Smooth muscle cell (in vitro differentiated cells): Measurements from ENCODE around the gene DLGAP1. TPM values are rescaled to one million over a fixed set of nuclear protein-coding genes. Genes with fewer than 3 reads are reported as not detected.

ENCODE experiments used
- DNase-seq: peaks from one replicate; lab custom pipeline; 2025; ENCODE audit not compliant: unreplicated experiment; lab: John Stamatoyannopoulos, UW
- H2AFZ ChIP-seq: fragments of 200-600 bp; sonication (generic); 2 replicates; pipeline ENCODE4 v1.6.0; 2016; ENCODE audit warnings: antibody characterized with exemption, low read depth, mild to moderate bottlenecking
- H3F3A ChIP-seq: fragments of 200-600 bp; sonication (generic); 2 replicates; pipeline ENCODE4 v1.6.0; 2017; ENCODE audit warnings: antibody characterized with exemption, low read depth
- H3K27ac ChIP-seq: fragments of 200-600 bp; sonication (generic); 2 replicates; pipeline ENCODE4 v1.5.1; 2016; ENCODE audit warnings: low read depth, mild to moderate bottlenecking
- H3K27me3 ChIP-seq: fragments of 200-600 bp; sonication (generic); 2 replicates; pipeline ENCODE4 v1.6.1; 2016; ENCODE audit warnings: low read depth, mild to moderate bottlenecking
- H3K36me3 ChIP-seq: fragments of 200-600 bp; sonication (generic); 2 replicates; pipeline ENCODE4 v1.5.1; 2016; ENCODE audit warnings: low read depth
- H3K4me1 ChIP-seq: fragments of 200-600 bp; sonication (generic); 2 replicates; pipeline ENCODE4 v1.5.1; 2016; ENCODE audit warnings: low read depth
- H3K4me2 ChIP-seq: fragments of 200-600 bp; sonication (generic); 2 replicates; pipeline ENCODE4 v1.6.0; 2016; ENCODE audit warnings: mild to moderate bottlenecking
- H3K4me3 ChIP-seq: fragments of 200-600 bp; sonication (generic); 2 replicates; pipeline ENCODE4 v1.5.1; 2016; ENCODE audit warnings: mild to moderate bottlenecking
- H3K79me2 ChIP-seq: fragments of 200-600 bp; sonication (generic); 2 replicates; pipeline ENCODE4 v1.6.0; 2016; ENCODE audit warnings: low read depth, mild to moderate bottlenecking
- H3K9ac ChIP-seq: fragments of 200-600 bp; sonication (generic); 2 replicates; pipeline ENCODE4 v1.6.0; 2016; ENCODE audit warnings: low read depth
- H3K9me3 ChIP-seq: fragments of 200-600 bp; sonication (generic); replicated peaks from 2 replicates; pipeline ENCODE4 v1.5.1; 2016; ENCODE audit warnings: low read depth
- H4K20me1 ChIP-seq: fragments of 200-600 bp; sonication (generic); 2 replicates; pipeline ENCODE4 v1.6.0; 2016; ENCODE audit warnings: low read depth
- WGBS: methylation state at CpG from one replicate; pipeline ENCODE4 v1.1.7; 2016; ENCODE audit warnings: low lambda C conversion rate; 5-methylcytosine and 5-hydroxymethylcytosine counted together
- polyA plus RNA-seq: library from polyadenylated mRNA; unstranded; fragments of >200 nt; fragmentation: Nextera tagmentation; extraction: Ambion mirVana; gene quantifications from 2 replicates; pipeline ENCODE4 v1.2.1, GENCODE V29; 2016
- total RNA-seq: library from RNA; depleted of rRNA; stranded (reverse); fragments of >200 nt; gene quantifications from 2 replicates; pipeline ENCODE4 v1.2.3, GENCODE V29; 2014
- TF ChIP-seq, protein P1 (sequence below): fragments of 200-600 bp; sonication (generic); IDR thresholded peaks from 2 replicates; pipeline ENCODE4 v1.5.1; 2017; ENCODE audit warnings: borderline replicate concordance, mild to moderate bottlenecking, antibody characterized with exemption; ENCODE audit not compliant: insufficient read depth, poor library complexity, severe bottlenecking

The DLGAP1 gene
- total and polyA plus RNA-seq, 2 experiments from 2014 or later, result 2.6 to 11.3 TPM

DNA sequence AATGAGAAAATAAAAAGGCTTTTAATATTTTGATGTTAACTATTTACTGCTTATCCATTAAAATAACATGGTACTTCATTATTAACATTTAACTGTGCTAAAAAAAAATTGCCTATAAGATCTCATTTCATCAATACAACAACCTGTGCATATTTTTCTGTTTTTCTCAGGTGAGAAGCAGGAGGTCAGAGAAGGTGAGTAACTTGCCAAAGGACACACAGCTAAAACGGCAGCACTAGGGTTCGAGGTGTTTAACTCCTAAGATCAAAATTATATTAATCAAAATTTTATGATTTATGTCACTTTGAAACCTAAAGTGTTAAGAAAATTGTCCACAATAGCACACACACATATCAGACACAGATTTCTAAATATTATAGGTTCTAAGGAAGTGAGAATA is 639.1 kb downstream of the DLGAP1 start:
- Histone ChIP-seq H2AFZ (no peak overlapping the region), H3F3A (no peaks in the 10 kb centered on the region), H3K36me3 (no peaks in the 10 kb centered on the region), H3K4me3 (no peak overlapping the region), H3K27me3 (no peaks in the 10 kb centered on the region), H3K4me2 (no peak overlapping the region), H3K27ac (peak overlapping the region; percentile 71), H3K4me1 (peaks cover 24% of the 10 kb centered on the region), H3K79me2 (no peaks in the 10 kb centered on the region), H4K20me1 (no peaks in the 10 kb centered on the region), H3K9ac (peak overlapping the region; percentile 50), H3K9me3 (no peaks in the 10 kb centered on the region)
- 89% methylated on average over 2 of the region's 2 CpGs for WGBS
- TF ChIP-seq, protein P1, sequence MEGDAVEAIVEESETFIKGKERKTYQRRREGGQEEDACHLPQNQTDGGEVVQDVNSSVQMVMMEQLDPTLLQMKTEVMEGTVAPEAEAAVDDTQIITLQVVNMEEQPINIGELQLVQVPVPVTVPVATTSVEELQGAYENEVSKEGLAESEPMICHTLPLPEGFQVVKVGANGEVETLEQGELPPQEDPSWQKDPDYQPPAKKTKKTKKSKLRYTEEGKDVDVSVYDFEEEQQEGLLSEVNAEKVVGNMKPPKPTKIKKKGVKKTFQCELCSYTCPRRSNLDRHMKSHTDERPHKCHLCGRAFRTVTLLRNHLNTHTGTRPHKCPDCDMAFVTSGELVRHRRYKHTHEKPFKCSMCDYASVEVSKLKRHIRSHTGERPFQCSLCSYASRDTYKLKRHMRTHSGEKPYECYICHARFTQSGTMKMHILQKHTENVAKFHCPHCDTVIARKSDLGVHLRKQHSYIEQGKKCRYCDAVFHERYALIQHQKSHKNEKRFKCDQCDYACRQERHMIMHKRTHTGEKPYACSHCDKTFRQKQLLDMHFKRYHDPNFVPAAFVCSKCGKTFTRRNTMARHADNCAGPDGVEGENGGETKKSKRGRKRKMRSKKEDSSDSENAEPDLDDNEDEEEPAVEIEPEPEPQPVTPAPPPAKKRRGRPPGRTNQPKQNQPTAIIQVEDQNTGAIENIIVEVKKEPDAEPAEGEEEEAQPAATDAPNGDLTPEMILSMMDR, result no peak
- no peak for DNase-seq

DNA sequence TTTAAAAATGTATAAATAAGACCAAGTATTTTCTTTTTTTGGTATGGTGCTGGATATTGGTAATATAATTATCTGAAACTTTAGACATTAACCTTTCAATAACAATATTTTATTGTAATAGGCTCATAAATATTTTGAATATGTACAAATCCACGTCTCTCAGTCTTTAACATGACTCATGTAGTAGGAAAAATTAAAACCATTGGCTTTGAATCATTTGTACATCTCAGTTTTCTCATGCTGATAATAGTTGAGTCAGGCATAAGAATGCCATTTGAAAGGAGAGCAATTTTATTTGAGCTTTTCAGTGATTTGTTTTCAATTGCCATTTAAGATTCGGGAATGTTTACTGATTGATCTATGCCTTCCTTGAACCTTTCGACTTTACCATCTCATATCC is 640.3 kb downstream of the DLGAP1 start:
- Histone ChIP-seq H3K27ac (no peak overlapping the region), H3K4me1 (peaks cover 24% of the 10 kb centered on the region), H3K9ac (no peak overlapping the region), H4K20me1 (no peaks in the 10 kb centered on the region), H3K36me3 (no peaks in the 10 kb centered on the region), H3K4me2 (no peak overlapping the region), H3K9me3 (no peaks in the 10 kb centered on the region), H3K27me3 (no peaks in the 10 kb centered on the region), H3F3A (no peaks in the 10 kb centered on the region), H3K4me3 (no peak overlapping the region), H2AFZ (no peak overlapping the region), H3K79me2 (no peaks in the 10 kb centered on the region)
- WGBS, result 76% methylated on average over 3 of the region's 3 CpGs
- DNase-seq, result no peak
- TF ChIP-seq, protein P1, result no peak

DNA sequence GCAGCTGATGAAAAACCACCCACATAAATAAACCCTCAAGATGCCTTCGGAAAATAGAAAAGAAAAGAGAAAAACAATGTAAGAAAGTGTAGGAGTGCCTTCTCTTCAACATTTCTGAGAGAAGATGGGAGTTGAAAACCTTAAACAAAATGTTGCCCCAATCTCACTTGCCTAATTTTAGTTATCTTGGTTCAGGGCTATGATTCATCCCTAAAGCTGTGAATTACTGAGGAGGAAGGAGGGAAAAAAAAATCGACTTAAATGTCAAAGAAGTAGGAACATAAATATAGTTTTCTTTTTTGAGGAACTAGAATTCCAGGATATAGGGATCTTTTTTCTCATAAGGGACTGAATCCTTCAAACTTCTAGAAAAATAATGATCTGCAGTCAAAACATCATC is 644.8 kb downstream of the DLGAP1 start:
- H3K79me2 ChIP-seq, result no peaks in the 10 kb centered on the region

More for the DNA sequence above, 644.8 kb downstream of the DLGAP1 start:
- no peak overlapping the region for H3K27ac ChIP-seq
- no peak overlapping the region for H2AFZ ChIP-seq
- H4K20me1 ChIP-seq, result no peaks in the 10 kb centered on the region
- DNase-seq, result no peak
- H3F3A ChIP-seq, result no peaks in the 10 kb centered on the region
- H3K4me2 ChIP-seq, result no peak overlapping the region
- no peaks in the 10 kb centered on the region for H3K36me3 ChIP-seq
- no peaks in the 10 kb centered on the region for H3K27me3 ChIP-seq
- TF ChIP-seq, protein P1, result no peak
- H3K4me1 ChIP-seq, result peaks cover 15% of the 10 kb centered on the region
- H3K9ac ChIP-seq, result no peak overlapping the region
- H3K4me3 ChIP-seq, result no peak overlapping the region
- 51% methylated on average over 2 of the region's 2 CpGs for WGBS
- no peaks in the 10 kb centered on the region for H3K9me3 ChIP-seq
